H1 (cell line): Measurements from ENCODE around the gene TCFL5. TPM values are rescaled to one million over a fixed set of nuclear protein-coding genes. Genes with fewer than 3 reads are reported as not detected.

Experiments
- CTCF ChIA-PET: fragments of 300-600 bp; sonication (Branson Sonifier 250); formaldehyde crosslinking; loops from one replicate; lab custom pipeline; 2021; ENCODE audit not compliant: partially characterized antibody; lab: Charles Lee
- POLR2A ChIA-PET: fragments of 300-600 bp; sonication (Branson Sonifier 250); formaldehyde crosslinking; loops from one replicate; lab custom pipeline; 2021; ENCODE audit warnings: inconsistent platforms; ENCODE audit not compliant: partially characterized antibody; lab: Charles Lee
- DNase-seq, 2 experiments: peaks; one replicate each; pipeline versions ENCODE4 v3.0.0 to v3.0.0-alpha.2; 2010 to 2022; ENCODE audit warnings: low spot score in 2 of 2, low read depth in 1 of 2, mixed read lengths in 1 of 2
- FAIRE-seq: peaks from 2 replicates; lab custom pipeline; 2011; peaks lifted over from hg19 to GRCh38; lab: Jason Lieb, UNC
- H2AFZ ChIP-seq: 2 replicates; pipeline ENCODE4 v1.8.1; 2012; ENCODE audit warnings: low read length, inconsistent platforms
- H2AK5ac ChIP-seq: 2 replicates; pipeline ENCODE4 v1.6.1; 2013; ENCODE audit warnings: low read depth, low read length
- H2BK120ac ChIP-seq: replicated peaks from 2 replicates; pipeline ENCODE3; 2013; ENCODE audit warnings: low read depth, low read length, inconsistent platforms
- H2BK12ac ChIP-seq: 2 replicates; pipeline ENCODE4 v1.6.1; 2013; ENCODE audit warnings: low read depth, low read length
- H2BK15ac ChIP-seq: 2 replicates; pipeline ENCODE4 v1.6.1; 2013; ENCODE audit warnings: low read length
- H2BK20ac ChIP-seq: 2 replicates; pipeline ENCODE4 v1.6.1; 2013; ENCODE audit warnings: low read length
- H2BK5ac ChIP-seq: 2 replicates; pipeline ENCODE4 v1.6.1; 2013; ENCODE audit warnings: low read depth, low read length
- H3K14ac ChIP-seq: 2 replicates; pipeline ENCODE4 v1.6.1; 2013; ENCODE audit warnings: inconsistent platforms; ENCODE audit not compliant: insufficient read length
- H3K18ac ChIP-seq: 2 replicates; pipeline ENCODE4 v1.6.1; 2013; ENCODE audit warnings: low read length; ENCODE audit errors: extremely low read depth
- H3K23ac ChIP-seq: 2 replicates; pipeline ENCODE4 v1.6.1; 2013; ENCODE audit warnings: inconsistent platforms; ENCODE audit not compliant: insufficient read length
- H3K23me2 ChIP-seq: 2 replicates; pipeline ENCODE4 v1.6.1; 2013; ENCODE audit warnings: low read depth, low read length
- H3K27ac ChIP-seq: 2 replicates; pipeline ENCODE4 v1.6.1; 2011; ENCODE audit warnings: low read depth, low read length, inconsistent platforms
- H3K27me3 ChIP-seq, 4 experiments: replicated peaks in 1 of 4; 1 replicate in 1 of 4; 2 replicates in 3 of 4; pipeline versions ENCODE4 v1.6.1 to v1.8.1; 2011 to 2013; ENCODE audit warnings: low read length in 3 of 4, mild to moderate bottlenecking in 3 of 4, inconsistent platforms in 2 of 4, mixed read lengths in 2 of 4, moderate library complexity in 1 of 4; ENCODE audit not compliant: control insufficient read depth in 3 of 4, insufficient read depth in 3 of 4; ENCODE audit errors: extremely low read depth in 1 of 4
- H3K36me3 ChIP-seq, 4 experiments: 2 replicates each; pipeline versions ENCODE4 v1.6.1 to v1.8.1; 2011 to 2013; ENCODE audit warnings: mild to moderate bottlenecking in 4 of 4, low read length in 3 of 4, moderate library complexity in 2 of 4, control low read depth in 1 of 4, inconsistent platforms in 1 of 4; ENCODE audit not compliant: insufficient read depth in 4 of 4, control insufficient read depth in 2 of 4
- H3K4ac ChIP-seq: replicated peaks from 2 replicates; pipeline ENCODE3; 2013; ENCODE audit warnings: low read length, low read depth, mixed read lengths, inconsistent platforms; ENCODE audit not compliant: insufficient read length
- H3K4me1 ChIP-seq, 4 experiments: replicated peaks in 1 of 4; 1 replicate in 1 of 4; 2 replicates in 3 of 4; pipeline versions ENCODE4 v1.6.1 to v1.8.1; 2011 to 2013; ENCODE audit warnings: low read length in 3 of 4, inconsistent platforms in 2 of 4, mixed read lengths in 1 of 4; ENCODE audit not compliant: insufficient read depth in 4 of 4, control insufficient read depth in 3 of 4
- H3K4me2 ChIP-seq, 2 experiments: 2 replicates each; pipeline versions ENCODE4 v1.6.1 to v1.8.1; 2011 to 2013; ENCODE audit warnings: low read depth in 2 of 2, low read length in 2 of 2, control low read depth in 1 of 2, inconsistent platforms in 1 of 2, mild to moderate bottlenecking in 1 of 2; ENCODE audit not compliant: insufficient read depth in 1 of 2
- H3K4me3 ChIP-seq, 4 experiments: fragments of 200-600, 300-600 bp in 1 of 4; sonication (generic), shearing (Covaris generic), sonication (Bioruptor Twin) in 1 of 4; 2 replicates each; pipeline versions ENCODE4 v1.5.1 to v1.8.1; 2011 to 2016; ENCODE audit warnings: low read length in 4 of 4, low read depth in 3 of 4, control low read depth in 2 of 4, inconsistent platforms in 2 of 4, mild to moderate bottlenecking in 2 of 4, mixed read lengths in 1 of 4, moderate library complexity in 1 of 4; ENCODE audit not compliant: insufficient read depth in 2 of 4; ENCODE audit errors: extremely low read depth in 1 of 4
- H3K56ac ChIP-seq: replicated peaks from 2 replicates; pipeline ENCODE3; 2013; ENCODE audit warnings: low read depth, mild to moderate bottlenecking, mixed read lengths, low read length, inconsistent platforms; ENCODE audit not compliant: insufficient read length
- H3K79me1 ChIP-seq: 2 replicates; pipeline ENCODE4 v1.6.1; 2013; ENCODE audit warnings: low read depth, low read length, control low read depth
- H3K79me2 ChIP-seq, 2 experiments: 2 replicates each; pipeline versions ENCODE4 v1.6.1 to v1.8.1; 2012 to 2013; ENCODE audit warnings: low read length in 2 of 2, mild to moderate bottlenecking in 2 of 2, inconsistent platforms in 1 of 2; ENCODE audit not compliant: insufficient read depth in 2 of 2, control insufficient read depth in 1 of 2
- H3K9ac ChIP-seq, 4 experiments: replicated peaks in 1 of 4; 1 replicate in 1 of 4; 2 replicates in 3 of 4; pipeline versions ENCODE4 v1.6.1 to v1.8.1; 2011 to 2013; ENCODE audit warnings: low read depth in 3 of 4, low read length in 3 of 4, control low read depth in 2 of 4, mild to moderate bottlenecking in 2 of 4, moderate library complexity in 2 of 4, inconsistent platforms in 1 of 4; ENCODE audit errors: extremely low read depth in 1 of 4
- H3K9me3 ChIP-seq, 2 experiments: 2 replicates each; pipeline versions ENCODE4 v1.6.1 to v1.8.1; 2012 to 2013; ENCODE audit warnings: mild to moderate bottlenecking in 2 of 2, moderate library complexity in 2 of 2, control low read depth in 1 of 2, inconsistent platforms in 1 of 2, low read depth in 1 of 2, low read length in 1 of 2, mixed read lengths in 1 of 2; ENCODE audit not compliant: insufficient read depth in 2 of 2
- H4K20me1 ChIP-seq, 2 experiments: replicated peaks in 1 of 2; 2 replicates each; pipeline versions ENCODE3 to v1.8.1; 2011 to 2013; ENCODE audit warnings: inconsistent platforms in 2 of 2, low read length in 2 of 2, mild to moderate bottlenecking in 1 of 2; ENCODE audit not compliant: insufficient read depth in 2 of 2, control insufficient read depth in 1 of 2
- H4K5ac ChIP-seq: 2 replicates; pipeline ENCODE4 v1.6.1; 2013; ENCODE audit warnings: low read length, low read depth, mixed read lengths, inconsistent platforms; ENCODE audit not compliant: insufficient read length
- H4K8ac ChIP-seq: 2 replicates; pipeline ENCODE4 v1.8.0; 2013; ENCODE audit warnings: mild to moderate bottlenecking, moderate library complexity, low read length, inconsistent platforms; ENCODE audit not compliant: insufficient read depth; ENCODE audit errors: extremely low read depth
- H4K91ac ChIP-seq: replicated peaks from 2 replicates; pipeline ENCODE3; 2013; ENCODE audit warnings: low read length, mixed read lengths, inconsistent platforms; ENCODE audit not compliant: insufficient read length
- CBX8 ChIP-seq: fragments of 300-800, 300-1000 bp; sonication (generic); IDR thresholded peaks from 2 replicates; pipeline ENCODE4 v1.7.1; 2016; ENCODE audit warnings: low read depth, low read length, borderline replicate concordance
- CEBPB ChIP-seq: IDR thresholded peaks from 2 replicates; pipeline ENCODE4 v1.6.1; 2012; ENCODE audit warnings: low read depth, low read length
- CREB1 ChIP-seq: IDR thresholded peaks from 2 replicates; pipeline ENCODE4 v1.6.1; 2012; ENCODE audit warnings: inconsistent platforms
- CTCF ChIP-seq, 3 experiments: IDR thresholded peaks; 1 replicate in 2 of 3; 2 replicates in 1 of 3; pipeline versions ENCODE4 v1.5.1 to v1.6.1; 2011; ENCODE audit warnings: low read length in 3 of 3, mild to moderate bottlenecking in 3 of 3, inconsistent platforms in 2 of 3, low read depth in 1 of 3, moderate library complexity in 1 of 3; ENCODE audit not compliant: insufficient read depth in 1 of 3; ENCODE audit errors: control extremely low read depth in 1 of 3
- EP300 ChIP-seq, 2 experiments: IDR thresholded peaks; 1 replicate in 1 of 2; 2 replicates in 1 of 2; pipeline ENCODE4 v1.6.1; 2011 to 2012; ENCODE audit warnings: low read depth in 2 of 2, low read length in 2 of 2, mild to moderate bottlenecking in 2 of 2, borderline replicate concordance in 1 of 2, inconsistent platforms in 1 of 2, moderate library complexity in 1 of 2
- RAD21 ChIP-seq, 2 experiments: IDR thresholded peaks in 1 of 2; conservative IDR thresholded peaks in 1 of 2; 2 replicates each; pipeline ENCODE4 v1.6.1; 2011; ENCODE audit warnings: low read depth in 2 of 2, low read length in 2 of 2, improper control_type of control experiment in 1 of 2, inconsistent platforms in 1 of 2, mild to moderate bottlenecking in 1 of 2, moderate library complexity in 1 of 2
- RXRA ChIP-seq: IDR thresholded peaks from 2 replicates; pipeline ENCODE4 v1.6.1; 2011; ENCODE audit warnings: low read depth, mild to moderate bottlenecking, low read length, moderate library complexity; ENCODE audit not compliant: insufficient read depth
- WGBS, 2 experiments: shearing (Covaris generic) in 1 of 2; methylation state at CpG; one replicate each; pipeline versions ENCODE4 v1.1.6 to v1.1.7; 2013 to 2015; ENCODE audit warnings: low lambda C conversion rate in 2 of 2, mixed read lengths in 2 of 2, inconsistent platforms in 1 of 2, low coverage in 1 of 2, missing lambda C conversion rate in 1 of 2; ENCODE audit not compliant: insufficient replicate concordance in 2 of 2, insufficient coverage in 1 of 2, insufficient read length in 1 of 2; ENCODE audit errors: extremely low coverage in 1 of 2, missing lambda C conversion rate in 1 of 2; 5-methylcytosine and 5-hydroxymethylcytosine counted together
- polyA plus RNA-seq, 7 experiments: library from polyadenylated mRNA; depleted of rRNA in 3 of 7; stranded (reverse) in 5 of 7; unstranded in 2 of 7; fragments of >200 nt in 5 of 7; fragments of 200-250 nt in 2 of 7; gene quantifications; 1 replicate in 5 of 7; 2 replicates in 1 of 7; 4 replicates in 1 of 7; pipeline versions ENCODE4 v1.2.1 to v1.2.3, GENCODE V29; 2011 to 2013; ENCODE audit warnings: missing spikeins in 2 of 7, mixed read lengths in 2 of 7
- total RNA-seq: library from RNA; stranded (reverse); fragmentation: NEBNext Ultra II Directional; extraction: Animal tissue kit (Norgen Biotek cat#: 25700); gene quantifications from 2 replicates; pipeline ENCODE4 v1.2.1, GENCODE V29; 2021

Gene TCFL5
- total and polyA plus RNA-seq, 2 of the 8 experiments (the other 6 are each of a cell fraction or from before 2014, with no cell fraction given) = 6.2 to 15.0 TPM

DNA sequence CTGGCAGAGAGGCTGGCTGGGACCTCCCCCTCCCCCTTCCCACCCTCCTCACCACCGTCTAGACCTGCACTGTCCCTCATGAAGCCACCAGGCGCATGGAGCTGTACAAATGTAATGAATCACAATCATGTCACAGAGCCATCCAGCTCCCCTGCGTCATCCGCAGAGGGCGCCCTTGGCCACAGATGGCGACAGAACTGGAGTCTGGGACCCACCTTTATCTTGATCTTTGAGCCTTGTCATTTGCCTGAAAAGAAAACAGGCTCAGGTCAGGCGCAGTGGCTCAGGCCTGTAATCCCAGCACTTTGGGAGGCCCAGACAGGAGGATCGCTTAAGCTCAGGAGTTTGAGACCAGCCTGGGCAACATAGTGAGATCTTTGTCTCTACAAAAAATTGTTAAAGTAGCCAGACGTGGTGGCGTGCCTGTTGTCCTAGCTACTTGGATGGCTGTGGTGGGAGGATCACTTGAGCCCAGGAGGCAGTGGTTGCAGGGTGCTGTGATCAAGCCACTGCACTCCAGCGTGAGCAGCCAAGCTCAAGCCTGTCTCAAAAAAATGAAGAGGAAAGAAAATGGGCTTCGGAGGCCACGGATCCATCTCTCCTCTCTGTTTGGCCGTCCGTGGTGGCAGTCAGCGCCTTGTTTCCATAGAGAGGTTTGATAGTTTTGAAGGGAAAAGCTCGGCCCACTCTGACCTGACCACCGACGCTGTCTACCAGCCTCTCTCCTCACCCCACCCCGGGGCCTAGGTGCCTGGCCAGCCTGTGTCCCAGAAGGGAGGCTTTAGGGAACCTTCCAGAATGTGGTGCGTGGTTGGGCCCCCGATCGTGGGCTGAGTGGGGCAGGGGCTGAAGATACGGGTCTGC, 38.6 kb downstream of the TCFL5 start:
- Histone ChIP-seq H3K9me3 (no peaks in the 10 kb centered on the region), H4K8ac (peak overlapping the region; percentile 31; the same call in 1 of the 2 replicates), H3K56ac (no peak overlapping the region), H3K4me3 (no peak overlapping the region), H3K27me3 (no peaks in the 10 kb centered on the region), H3K27ac (no peak overlapping the region), H3K79me1 (no peaks in the 10 kb centered on the region), H3K36me3 (peaks cover 0 to 4% (median 1%) of the 10 kb centered on the region in 4 experiments; a peak in 4 of 8 replicates), H3K18ac (no peak overlapping the region; the same call in 1 of the 2 replicates), H3K9ac (no peak overlapping the region), H2AFZ (no peak overlapping the region), H3K4me2 (no peak overlapping the region), H2AK5ac (no peak overlapping the region), H2BK5ac (peak overlapping the region; percentile 48; the same call in 1 of the 2 replicates), H4K5ac (no peak overlapping the region), H3K14ac (no peak overlapping the region), H2BK15ac (no peak overlapping the region), H2BK20ac (peak overlapping the region; percentile 69; the same call in 1 of the 2 replicates), H3K79me2 (no peaks in the 10 kb centered on the region), H4K91ac (no peak overlapping the region), H3K4ac (peak overlapping the region; percentile 91), H3K23me2 (no peaks in the 10 kb centered on the region), H3K23ac (no peak overlapping the region), H3K4me1 (peaks cover 0 to 19% (median 10%) of the 10 kb centered on the region in 4 experiments; a peak in 5 of 7 replicates), H2BK12ac (no peak overlapping the region; the same call in 1 of the 2 replicates), H2BK120ac (no peak overlapping the region), H4K20me1 (peaks cover 5 to 8% of the 10 kb centered on the region in 2 experiments)
- 88% methylated on average over 24 of the region's 24 CpGs; no CpG with 5 or more reads in 1 of the 2 experiments for WGBS, 2 experiments
- DNase-seq (peak in 1 of 2 experiments; percentile 57), FAIRE-seq (no peak)
- ChIA-PET POLR2A (interaction anchor here (0.8 to 2.3 kb wide), 7 partner anchors 9 to 38 kb away, joined by 3 to 12 read pairs (median 7); partner anchors contain the start of gene TCFL5), CTCF (interaction anchor here (0.6 to 3.2 kb wide), 33 partner anchors 9 to 474 kb away, joined by 3 to 27 read pairs (median 4); partner anchors contain the start of gene MRGBP)
- TF ChIP-seq CBX8 (no peak), RAD21 (IDR thresholded peaks at IDR 0.05 in 1 of 2, conservative IDR thresholded peaks at IDR 0.05 in 1 of 2; ENCODE audit: low read depth in 2 of 2, low read length in 2 of 2) (peak; percentile 67 to 75), RXRA (no peak), CREB1 (peak; percentile 50), EP300 (IDR thresholded peaks at IDR 0.05; ENCODE audit: borderline replicate concordance in 1 of 2, low read depth in 2 of 2, low read length in 2 of 2) (no peak), CTCF (IDR thresholded peaks at IDR 0.05; ENCODE audit: control extremely low read depth in 1 of 3, insufficient read depth in 1 of 3, low read depth in 1 of 3, low read length in 3 of 3) (peak; percentile 66 to 70 (median 69)), CEBPB (no peak)
